Chondrocyte (in vitro differentiated cells): ENCODE results near the gene SCPEP1. TPM values are rescaled to one million over a fixed set of nuclear protein-coding genes. Genes with fewer than 3 reads are reported as not detected.
A peak's percentile ranks its signal among the peaks of the same experiment; 100 is the strongest.

Source experiments
- DNase-seq: peaks from one replicate; pipeline ENCODE4 v3.0.0; 2021; ENCODE audit warnings: mixed read lengths, low spot score
- H3K27ac Mint-ChIP-seq: one replicate; pipeline ENCODE4 v1.8.0; 2021; ENCODE audit warnings: mild to moderate bottlenecking, moderate library complexity, mixed read lengths; ENCODE audit not compliant: unreplicated experiment
- H3K27me3 Mint-ChIP-seq: 2 replicates; pipeline ENCODE4 v1.8.0; 2021; ENCODE audit warnings: low read depth, mixed read lengths
- H3K36me3 Mint-ChIP-seq: 2 replicates; pipeline ENCODE4 v1.8.0; 2021; ENCODE audit warnings: low read depth, mixed read lengths
- H3K4me1 Mint-ChIP-seq: 2 replicates; pipeline ENCODE4 v1.8.0; 2021; ENCODE audit warnings: low read depth, mild to moderate bottlenecking, mixed read lengths
- H3K4me3 Mint-ChIP-seq: one replicate; pipeline ENCODE4 v1.8.0; 2021; ENCODE audit warnings: mild to moderate bottlenecking, moderate library complexity, mixed read lengths; ENCODE audit not compliant: unreplicated experiment
- H3K9me3 Mint-ChIP-seq: 2 replicates; pipeline ENCODE4 v1.8.0; 2021; ENCODE audit warnings: low read depth, mixed read lengths
- total RNA-seq: library from RNA; stranded (reverse); gene quantifications from 3 replicates; pipeline ENCODE4 v1.2.1, GENCODE V29; 2021
- TF ChIP-seq, protein P1 (sequence below): fragments of 200-600 bp; sonication (generic); IDR thresholded peaks from 2 replicates; pipeline ENCODE4 v1.5.0; 2021; ENCODE audit warnings: antibody characterized with exemption, mild to moderate bottlenecking, moderate library complexity

The SCPEP1 gene
- total RNA-seq, 1 donor from 2014 or later: 50.8 TPM

DNA sequence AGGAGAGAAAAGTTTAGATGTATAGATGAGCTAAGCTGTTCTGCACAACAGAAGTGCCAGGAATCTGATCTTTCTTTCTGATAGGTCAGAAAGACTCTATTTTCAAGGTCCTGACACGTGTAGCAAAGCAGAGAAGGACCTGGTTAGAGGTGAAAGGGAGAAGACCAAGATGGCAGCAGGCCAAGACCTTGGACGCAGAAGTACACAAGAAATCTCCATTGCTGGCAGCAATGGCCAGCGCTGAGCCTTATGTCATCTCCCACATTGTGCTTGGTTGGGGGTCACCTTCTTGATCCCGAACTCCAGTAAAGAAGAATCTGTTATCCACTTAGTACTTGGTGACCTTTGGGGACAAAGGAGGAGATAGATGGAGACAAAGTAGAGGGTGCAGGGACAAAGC is 65.3 kb downstream of the SCPEP1 start:
- Mint-ChIP-seq H3K9me3 (no peaks in the 10 kb centered on the region), H3K27me3 (peaks cover 39% of the 10 kb centered on the region), H3K36me3 (no peaks in the 10 kb centered on the region), H3K4me1 (no peaks in the 10 kb centered on the region), H3K27ac (no peak overlapping the region), H3K4me3 (no peak overlapping the region)
- no peak for DNase-seq
- TF ChIP-seq, protein P1, sequence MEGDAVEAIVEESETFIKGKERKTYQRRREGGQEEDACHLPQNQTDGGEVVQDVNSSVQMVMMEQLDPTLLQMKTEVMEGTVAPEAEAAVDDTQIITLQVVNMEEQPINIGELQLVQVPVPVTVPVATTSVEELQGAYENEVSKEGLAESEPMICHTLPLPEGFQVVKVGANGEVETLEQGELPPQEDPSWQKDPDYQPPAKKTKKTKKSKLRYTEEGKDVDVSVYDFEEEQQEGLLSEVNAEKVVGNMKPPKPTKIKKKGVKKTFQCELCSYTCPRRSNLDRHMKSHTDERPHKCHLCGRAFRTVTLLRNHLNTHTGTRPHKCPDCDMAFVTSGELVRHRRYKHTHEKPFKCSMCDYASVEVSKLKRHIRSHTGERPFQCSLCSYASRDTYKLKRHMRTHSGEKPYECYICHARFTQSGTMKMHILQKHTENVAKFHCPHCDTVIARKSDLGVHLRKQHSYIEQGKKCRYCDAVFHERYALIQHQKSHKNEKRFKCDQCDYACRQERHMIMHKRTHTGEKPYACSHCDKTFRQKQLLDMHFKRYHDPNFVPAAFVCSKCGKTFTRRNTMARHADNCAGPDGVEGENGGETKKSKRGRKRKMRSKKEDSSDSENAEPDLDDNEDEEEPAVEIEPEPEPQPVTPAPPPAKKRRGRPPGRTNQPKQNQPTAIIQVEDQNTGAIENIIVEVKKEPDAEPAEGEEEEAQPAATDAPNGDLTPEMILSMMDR: no peak

DNA sequence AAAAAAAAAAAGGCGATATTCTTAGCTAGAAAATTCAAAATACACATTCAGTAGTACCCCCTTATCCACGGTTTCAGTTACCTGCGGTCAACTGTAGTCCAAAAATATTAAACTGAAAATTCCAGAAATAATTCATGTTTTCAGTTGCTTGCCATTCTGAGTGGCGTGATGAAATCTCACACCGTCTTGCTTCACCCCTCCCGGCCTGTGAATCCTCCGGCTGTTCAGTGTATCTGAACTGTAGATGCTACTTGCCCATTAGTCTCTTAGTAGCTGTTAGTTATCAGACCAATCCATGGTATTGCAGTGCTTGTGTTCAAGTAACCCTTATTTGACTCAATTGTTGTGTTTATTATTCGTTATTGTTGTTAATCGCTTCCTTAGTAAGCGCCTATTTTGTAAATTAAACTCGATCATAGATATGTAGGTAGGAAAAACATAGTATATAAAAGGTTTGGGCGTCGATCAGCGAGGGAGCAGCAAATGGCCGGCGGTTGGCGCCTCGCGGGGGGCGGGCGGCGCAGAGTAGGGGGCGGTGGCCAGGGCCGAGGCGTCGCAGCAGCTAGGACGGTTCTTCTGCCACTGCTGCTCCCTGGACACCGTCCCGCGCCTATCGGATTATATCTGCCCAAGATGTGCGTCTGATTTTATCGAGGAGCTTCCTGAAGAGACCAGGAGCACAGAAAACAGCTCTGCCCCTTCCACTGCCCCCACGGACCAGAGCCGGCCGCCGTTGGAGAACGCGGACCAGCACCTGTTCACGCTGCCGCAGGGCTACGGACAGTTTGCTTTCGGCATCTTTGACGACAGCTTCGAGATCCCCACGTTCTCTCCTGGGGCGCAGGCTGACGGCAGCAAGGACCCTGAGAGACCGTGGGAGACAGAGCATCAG is 67.3 kb downstream of the SCPEP1 start:
- H3K27ac Mint-ChIP-seq: no peak overlapping the region
- peaks cover 29% of the 10 kb centered on the region for H3K27me3 Mint-ChIP-seq
- TF ChIP-seq, protein P1: no peak
- H3K9me3 Mint-ChIP-seq: no peaks in the 10 kb centered on the region
- no peaks in the 10 kb centered on the region for H3K4me1 Mint-ChIP-seq
- H3K36me3 Mint-ChIP-seq: no peaks in the 10 kb centered on the region
- DNase-seq: no peak
- no peak overlapping the region for H3K4me3 Mint-ChIP-seq

- peaks cover 21% of the 10 kb centered on the region for H3K27me3 Mint-ChIP-seq
- no peaks in the 10 kb centered on the region for H3K9me3 Mint-ChIP-seq
- no peaks in the 10 kb centered on the region for H3K36me3 Mint-ChIP-seq
- H3K4me3 Mint-ChIP-seq: no peak overlapping the region
- DNase-seq: peak; percentile 88
- H3K4me1 Mint-ChIP-seq: no peaks in the 10 kb centered on the region
- H3K27ac Mint-ChIP-seq: no peak overlapping the region
- TF ChIP-seq, protein P1: no peak
Measured at GRCh38 chr17:57045868-57046704, 68.2 kb downstream of the SCPEP1 start.

DNA sequence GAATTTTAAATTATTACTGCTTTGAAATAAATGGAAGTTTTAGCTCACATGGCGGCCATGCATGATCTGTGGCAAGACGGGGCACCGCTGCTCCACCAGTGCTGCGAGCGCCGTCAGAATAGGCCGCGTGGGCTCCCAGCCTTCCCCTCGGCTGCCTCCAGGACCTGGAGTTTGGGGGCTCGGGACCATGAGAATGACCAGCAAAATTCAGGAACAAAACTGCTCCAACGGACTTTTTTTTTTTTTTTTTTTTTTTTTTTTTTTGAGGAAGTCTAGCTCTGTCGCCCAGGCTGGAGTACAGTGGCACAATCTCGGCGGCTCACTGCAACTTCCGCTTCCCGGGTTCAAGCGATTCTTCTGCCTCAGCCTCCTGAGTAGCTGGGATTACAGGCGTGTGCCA is 68.8 kb downstream of the SCPEP1 start:
- Mint-ChIP-seq H3K27ac (no peak overlapping the region), H3K27me3 (peaks cover 19% of the 10 kb centered on the region), H3K9me3 (no peaks in the 10 kb centered on the region), H3K4me1 (no peaks in the 10 kb centered on the region), H3K36me3 (no peaks in the 10 kb centered on the region), H3K4me3 (no peak overlapping the region)
- no peak for DNase-seq
- TF ChIP-seq, protein P1: no peak

DNA sequence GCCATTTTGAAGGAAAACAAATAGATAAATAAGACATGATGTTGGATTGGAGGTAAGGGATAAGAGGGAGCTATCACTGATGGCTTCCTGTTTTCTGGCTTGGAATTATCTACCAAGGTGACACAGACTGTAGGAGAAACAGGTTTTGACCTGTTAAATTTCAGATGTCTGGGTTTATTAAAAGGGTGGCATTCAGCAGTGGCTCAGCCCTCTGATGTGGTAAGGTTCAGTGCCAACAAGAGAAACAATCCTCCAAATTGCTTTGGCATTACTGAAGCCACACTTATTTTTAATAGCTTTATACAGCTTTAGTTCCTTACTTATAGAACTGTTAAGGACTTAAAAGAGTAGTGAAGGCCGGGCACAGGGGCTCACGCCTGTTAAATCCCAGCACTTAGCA is 70.2 kb downstream of the SCPEP1 start:
- H3K9me3 Mint-ChIP-seq: no peaks in the 10 kb centered on the region
- H3K4me1 Mint-ChIP-seq: no peaks in the 10 kb centered on the region
- H3K27me3 Mint-ChIP-seq: peaks cover 12% of the 10 kb centered on the region

More for the DNA sequence above, 70.2 kb downstream of the SCPEP1 start:
- Mint-ChIP-seq H3K27ac (no peak overlapping the region), H3K36me3 (no peaks in the 10 kb centered on the region), H3K4me3 (no peak overlapping the region)
- DNase-seq: no peak
- TF ChIP-seq, protein P1: no peak
